Stimulated activated CD4-positive, alpha-beta T cell treated with anti-CD3 and anti-CD28 coated beads, Interleukin-15, amount 100 ng/mL, for 1 hour (primary cell): ENCODE measurements around the gene PABPN1L.

Source experiments
- DNase-seq, 2 donors: peaks; one replicate each; pipeline ENCODE4 v3.0.0-alpha.2; 2020; ENCODE audit warnings: low read depth in 1 of 2, low spot score in 1 of 2

Gene PABPN1L

GRCh38 chr16:88870608-88871348 lies 4.3 kb upstream of the PABPN1L start:
- DNase-seq: no peak

GRCh38 chr16:88869673-88869980 lies 3.2 kb upstream of the PABPN1L start:
- no peak for DNase-seq

- DNase-seq: no peak
Observed at GRCh38 chr16:88868974-88869672, 2.7 kb upstream of the PABPN1L start.

- no peak for DNase-seq
Observed at GRCh38 chr16:88867581-88868246, 1.3 kb upstream of the PABPN1L start.

- DNase-seq: no peak
Observed at GRCh38 chr16:88865742-88866141, 718 bp downstream of the PABPN1L start.

GRCh38 chr16:88865310-88865709 lies 1.1 kb downstream of the PABPN1L start:
- no peak for DNase-seq

- no peak for DNase-seq
Observed at GRCh38 chr16:88864521-88864920, 1.9 kb downstream of the PABPN1L start.

- DNase-seq: no peak
Observed at GRCh38 chr16:88864099-88864498, 2.4 kb downstream of the PABPN1L start.

- no peak for DNase-seq
Observed at GRCh38 chr16:88863426-88863825, 3.0 kb downstream of the PABPN1L start.

GRCh38 chr16:88862968-88863367 lies 3.5 kb downstream of the PABPN1L start:
- DNase-seq: no peak

- no peak for DNase-seq
Observed at GRCh38 chr16:88861359-88861758, 5.1 kb downstream of the PABPN1L start.

GRCh38 chr16:88859381-88860091 lies 6.9 kb downstream of the PABPN1L start:
- DNase-seq: no peak

GRCh38 chr16:88857728-88858339 lies 8.6 kb downstream of the PABPN1L start:
- DNase-seq: peak; percentile 54 to 68

- DNase-seq: peak; percentile 99
Observed at GRCh38 chr16:88856828-88857727, 9.4 kb downstream of the PABPN1L start, which contains the start of the genes GALNS and TRAPPC2L. TSS of gene GALNS (minus strand) at chr16:88856947. CDS start at chr16:88856877, 70 bp downstream. TSS of gene TRAPPC2L (plus strand) at chr16:88857127. CDS start at chr16:88857151, 24 bp downstream.

- DNase-seq: no peak
Observed at GRCh38 chr16:88856122-88856827, 10.2 kb downstream of the PABPN1L start.

- no peak for DNase-seq
Observed at GRCh38 chr16:88855736-88856121, 10.7 kb downstream of the PABPN1L start.

- DNase-seq: no peak
Observed at GRCh38 chr16:88855176-88855575, 11.3 kb downstream of the PABPN1L start.

GRCh38 chr16:88854306-88855111 lies 12.0 kb downstream of the PABPN1L start:
- no peak for DNase-seq
